GM18520 (cell line): ENCODE measurements around the gene TTC3.

Experiments
- ATAC-seq: cut with Tn5 transposase; IDR thresholded peaks from one replicate; pipeline ENCODE4 v1.9.1; 2021; ENCODE audit not compliant: unreplicated experiment

TTC3 gene

DNA sequence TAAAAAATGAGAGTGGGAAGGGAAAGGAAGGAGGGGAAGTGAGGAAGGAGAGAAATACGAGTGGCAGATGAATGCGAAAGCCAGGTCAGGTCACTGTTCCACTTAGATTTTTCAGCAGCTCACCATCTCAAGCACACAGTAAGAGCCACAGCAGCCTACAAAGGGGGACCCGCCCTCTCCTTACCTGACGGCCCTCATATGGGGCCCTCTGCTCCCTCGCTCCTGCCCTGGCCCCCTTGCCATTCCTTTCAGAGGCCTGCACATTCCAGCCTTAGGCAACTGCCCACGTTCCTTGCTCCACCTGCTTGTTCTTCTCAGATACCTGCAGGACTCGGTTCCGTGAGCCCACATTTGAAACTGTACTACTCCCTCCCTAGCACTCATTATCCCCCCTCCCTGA lies 172.1 kb downstream of the TTC3 start:
- no peak for ATAC-seq

DNA sequence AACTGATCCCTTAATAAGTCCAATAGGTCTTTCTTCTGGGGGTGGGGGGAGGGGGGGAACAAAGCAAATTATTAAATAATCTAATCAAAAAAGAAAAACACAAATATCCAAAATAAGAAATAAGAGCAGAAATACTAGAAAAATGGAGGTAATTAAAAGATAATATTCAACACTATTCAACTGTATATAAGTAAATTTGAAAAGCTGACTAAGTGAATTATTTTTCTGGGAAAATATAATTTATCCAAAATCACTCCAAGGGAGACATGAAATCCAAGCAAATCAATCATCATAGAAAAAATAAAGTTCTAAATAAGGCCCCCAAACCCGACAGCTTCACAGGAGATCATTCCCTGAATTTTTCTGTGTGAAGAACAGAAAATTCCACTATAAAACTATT lies 175.2 kb downstream of the TTC3 start:
- ATAC-seq = no peak

- no peak for ATAC-seq
Measured at GRCh38 chr21:37249112-37249904, 176.3 kb downstream of the TTC3 start.

DNA sequence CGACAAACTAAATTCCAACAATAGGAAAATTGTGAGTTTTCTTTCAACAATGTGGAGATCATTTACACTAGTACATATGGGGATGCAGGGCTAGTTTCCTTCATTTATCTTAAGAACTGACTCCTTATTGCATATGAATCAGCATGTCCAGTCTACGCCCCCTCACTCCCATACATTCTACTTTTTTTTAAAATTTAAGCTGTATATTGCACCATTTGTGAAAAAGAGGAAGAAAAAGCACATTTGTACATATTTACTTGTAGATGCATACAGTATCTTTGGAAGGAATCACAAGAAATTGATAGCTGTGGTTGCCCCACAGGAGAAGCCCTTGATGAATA lies 178.2 kb downstream of the TTC3 start:
- no peak for ATAC-seq
